ENCODE data around the gene STX10.

STX10 gene

DNA sequence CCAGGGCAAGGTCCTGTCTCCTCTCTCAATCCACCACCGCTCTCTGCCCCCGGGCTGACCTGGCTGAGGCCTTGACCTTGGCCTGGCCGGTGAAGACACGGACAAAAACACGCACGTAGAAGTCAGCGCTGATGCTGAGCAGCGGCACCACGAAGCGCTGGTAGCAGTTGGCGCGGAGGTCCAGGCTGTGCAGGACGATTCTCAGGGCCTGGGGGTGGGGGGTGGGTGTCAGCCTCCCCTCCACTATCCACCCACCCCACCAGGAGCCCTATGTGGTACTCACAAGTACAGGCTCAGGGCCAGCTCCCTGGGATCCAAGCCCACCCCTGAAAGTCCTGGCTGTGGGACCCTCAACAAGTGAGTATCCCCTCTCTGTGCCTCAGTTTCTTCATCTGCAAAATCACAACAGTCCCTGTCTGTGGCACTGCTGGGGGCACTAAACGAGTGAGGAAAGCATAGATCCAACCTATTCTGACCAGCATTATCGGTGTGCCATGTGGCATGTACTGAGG, 40.0 kb downstream of the STX10 start:
- Histone ChIP-seq H3K27ac (no peak overlapping the region), H3K4me3 (no peak overlapping the region)
- TF ChIP-seq, protein P1, sequence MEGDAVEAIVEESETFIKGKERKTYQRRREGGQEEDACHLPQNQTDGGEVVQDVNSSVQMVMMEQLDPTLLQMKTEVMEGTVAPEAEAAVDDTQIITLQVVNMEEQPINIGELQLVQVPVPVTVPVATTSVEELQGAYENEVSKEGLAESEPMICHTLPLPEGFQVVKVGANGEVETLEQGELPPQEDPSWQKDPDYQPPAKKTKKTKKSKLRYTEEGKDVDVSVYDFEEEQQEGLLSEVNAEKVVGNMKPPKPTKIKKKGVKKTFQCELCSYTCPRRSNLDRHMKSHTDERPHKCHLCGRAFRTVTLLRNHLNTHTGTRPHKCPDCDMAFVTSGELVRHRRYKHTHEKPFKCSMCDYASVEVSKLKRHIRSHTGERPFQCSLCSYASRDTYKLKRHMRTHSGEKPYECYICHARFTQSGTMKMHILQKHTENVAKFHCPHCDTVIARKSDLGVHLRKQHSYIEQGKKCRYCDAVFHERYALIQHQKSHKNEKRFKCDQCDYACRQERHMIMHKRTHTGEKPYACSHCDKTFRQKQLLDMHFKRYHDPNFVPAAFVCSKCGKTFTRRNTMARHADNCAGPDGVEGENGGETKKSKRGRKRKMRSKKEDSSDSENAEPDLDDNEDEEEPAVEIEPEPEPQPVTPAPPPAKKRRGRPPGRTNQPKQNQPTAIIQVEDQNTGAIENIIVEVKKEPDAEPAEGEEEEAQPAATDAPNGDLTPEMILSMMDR (IDR thresholded peaks at IDR 0.05) = no peak
- DNase-seq (ENCODE audit: low spot score) = peak; percentile 67

GRCh38 chr19:13109361-13110098, 40.6 kb downstream of the STX10 start:
- H3K4me3 ChIP-seq = no peak overlapping the region
- peak; percentile 67 for DNase-seq (ENCODE audit: low spot score)
- H3K27ac ChIP-seq = no peak overlapping the region
- TF ChIP-seq, protein P1 (IDR thresholded peaks at IDR 0.05) = no peak

- DNase-seq (ENCODE audit: low spot score) = no peak
- peak overlapping the region in 1 of 2 donors; percentile 82 for H3K27ac ChIP-seq
- H3K4me3 ChIP-seq = peak overlapping the region; percentile 53
- TF ChIP-seq, protein P1 (IDR thresholded peaks at IDR 0.05) = no peak
Measured at GRCh38 chr19:13104848-13105711, 45.1 kb downstream of the STX10 start.

DNA sequence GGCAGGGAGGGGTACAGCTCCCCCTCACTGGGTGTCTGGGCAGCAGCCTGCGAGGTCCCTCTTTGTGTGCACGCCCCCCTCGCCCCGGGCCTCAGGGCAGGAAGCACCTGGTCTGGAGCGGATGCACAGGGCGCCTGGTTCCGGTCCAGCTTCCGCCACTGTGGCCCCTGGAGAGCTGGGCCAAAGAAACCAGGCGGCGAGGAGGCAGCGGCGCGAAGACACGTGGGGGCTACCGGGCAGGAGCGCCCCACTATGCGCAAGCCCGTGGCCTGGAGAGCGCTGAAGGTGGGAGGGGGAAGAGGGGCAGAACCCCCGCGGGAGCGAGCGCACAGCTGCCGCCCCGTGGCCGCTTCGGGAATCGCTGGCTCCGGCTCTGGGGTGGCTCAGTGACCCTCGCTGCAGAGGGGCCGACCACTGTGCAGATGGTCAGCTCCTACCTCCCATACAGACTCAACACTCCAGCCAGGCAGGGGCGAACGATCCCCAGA, 45.8 kb downstream of the STX10 start:
- TF ChIP-seq, protein P1 (IDR thresholded peaks at IDR 0.05) = peak; percentile 61
- H3K27ac ChIP-seq = peak overlapping the region in 1 of 2 donors; percentile 82

DNA sequence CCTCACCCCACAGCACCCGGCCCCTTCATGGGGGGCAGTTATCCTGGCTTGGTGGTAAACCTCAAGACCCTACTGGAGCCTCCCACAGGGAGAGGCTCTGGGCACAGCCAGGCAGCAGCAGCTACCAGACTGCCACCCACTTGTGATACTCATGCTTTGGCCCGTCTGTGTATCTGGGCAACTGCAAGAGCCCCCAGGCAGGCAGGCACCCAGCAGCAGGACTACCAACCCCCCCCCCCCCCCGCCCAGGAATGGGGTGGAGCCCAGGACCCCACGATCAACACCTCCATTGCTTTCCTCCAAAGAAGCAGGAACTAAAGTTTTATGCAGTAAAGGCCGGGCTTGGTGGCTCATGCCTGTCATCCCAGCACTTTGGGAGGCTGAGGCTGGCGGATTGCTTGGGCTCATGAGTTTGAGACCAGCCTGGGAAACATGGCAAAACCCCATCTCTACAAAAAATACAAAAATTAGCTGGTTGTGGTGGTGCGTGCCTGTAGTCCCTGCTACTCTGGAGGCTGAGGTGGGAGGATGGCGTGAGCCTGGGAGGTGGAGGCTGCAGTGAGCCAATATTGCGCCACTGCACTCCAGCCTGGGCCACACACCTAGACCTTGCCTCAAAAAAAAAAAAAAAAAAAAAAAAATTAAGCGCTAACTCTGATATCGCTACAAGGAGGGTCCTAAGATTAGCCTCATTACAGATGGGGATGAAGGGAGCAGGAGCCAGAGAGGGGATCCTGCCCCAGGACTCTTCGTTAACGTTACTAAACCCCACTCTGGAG, 46.4 kb downstream of the STX10 start:
- no peak for DNase-seq (ENCODE audit: low spot score)
- Histone ChIP-seq H3K4me3 (peak overlapping the region; percentile 69), H3K27ac (peak overlapping the region; percentile 85 to 95)
- TF ChIP-seq, protein P1 (IDR thresholded peaks at IDR 0.05) = no peak

More for the DNA sequence above, 45.8 kb downstream of the STX10 start:
- peak overlapping the region; percentile 53 for H3K4me3 ChIP-seq
- DNase-seq (ENCODE audit: low spot score) = no peak
